ENCODE data around the gene SETDB1. TPM values are rescaled to one million over a fixed set of nuclear protein-coding genes. Genes with fewer than 3 reads are reported as not detected.

The SETDB1 gene
- total and polyA plus RNA-seq, 2 of the 8 experiments (the other 6 are each of a cell fraction or from before 2014, with no cell fraction given), result 27.5 to 48.8 TPM

DNA sequence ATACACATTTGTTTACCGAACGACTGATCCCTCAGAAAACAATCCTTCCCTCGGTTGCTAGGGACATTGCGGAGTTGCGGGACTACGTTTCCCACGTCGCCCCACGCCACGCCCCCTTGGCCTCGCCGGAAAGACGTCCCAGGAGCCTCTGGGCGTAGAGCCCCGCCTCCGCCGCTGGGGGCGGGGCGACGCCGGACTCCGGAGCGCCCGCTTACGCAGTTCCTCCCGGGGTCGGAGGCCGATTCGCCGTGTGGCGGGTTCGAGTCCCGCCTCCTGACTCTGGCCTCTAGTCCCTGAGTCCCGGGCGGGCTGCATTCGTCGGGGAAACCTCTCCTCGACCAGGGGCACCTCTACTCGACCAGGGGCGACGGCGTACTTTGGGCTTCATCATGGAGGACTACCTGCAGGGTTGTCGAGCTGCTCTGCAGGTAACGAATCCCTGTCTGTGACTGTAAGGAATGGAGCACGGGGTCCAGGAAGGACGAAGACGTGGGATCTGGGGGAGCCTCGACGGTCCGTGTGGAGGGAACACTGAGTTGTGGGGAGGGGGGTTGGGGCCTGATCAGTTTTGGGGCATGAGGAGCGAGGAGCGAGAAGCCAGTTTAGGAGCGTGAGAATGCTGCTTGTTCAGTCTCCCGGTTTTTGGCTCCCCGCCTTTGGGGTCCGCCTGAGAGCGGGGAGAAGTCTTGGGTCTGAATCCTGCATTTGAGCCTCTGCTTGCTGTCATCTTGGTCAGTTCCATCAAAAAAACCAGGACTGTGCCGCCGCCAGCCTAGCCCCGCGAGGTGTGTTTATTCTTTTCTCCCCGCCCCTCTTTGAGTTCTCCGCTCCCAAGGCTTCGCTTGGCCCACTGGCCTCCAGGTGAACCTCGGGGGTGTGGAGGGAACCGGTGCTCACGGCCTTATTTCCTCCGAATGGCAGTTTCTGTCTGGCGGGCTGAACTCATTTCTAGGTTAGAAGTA is 82.4 kb downstream of the SETDB1 start, which contains the start of gene PRUNE1 (continued):
- TF ChIP-seq, protein P1, sequence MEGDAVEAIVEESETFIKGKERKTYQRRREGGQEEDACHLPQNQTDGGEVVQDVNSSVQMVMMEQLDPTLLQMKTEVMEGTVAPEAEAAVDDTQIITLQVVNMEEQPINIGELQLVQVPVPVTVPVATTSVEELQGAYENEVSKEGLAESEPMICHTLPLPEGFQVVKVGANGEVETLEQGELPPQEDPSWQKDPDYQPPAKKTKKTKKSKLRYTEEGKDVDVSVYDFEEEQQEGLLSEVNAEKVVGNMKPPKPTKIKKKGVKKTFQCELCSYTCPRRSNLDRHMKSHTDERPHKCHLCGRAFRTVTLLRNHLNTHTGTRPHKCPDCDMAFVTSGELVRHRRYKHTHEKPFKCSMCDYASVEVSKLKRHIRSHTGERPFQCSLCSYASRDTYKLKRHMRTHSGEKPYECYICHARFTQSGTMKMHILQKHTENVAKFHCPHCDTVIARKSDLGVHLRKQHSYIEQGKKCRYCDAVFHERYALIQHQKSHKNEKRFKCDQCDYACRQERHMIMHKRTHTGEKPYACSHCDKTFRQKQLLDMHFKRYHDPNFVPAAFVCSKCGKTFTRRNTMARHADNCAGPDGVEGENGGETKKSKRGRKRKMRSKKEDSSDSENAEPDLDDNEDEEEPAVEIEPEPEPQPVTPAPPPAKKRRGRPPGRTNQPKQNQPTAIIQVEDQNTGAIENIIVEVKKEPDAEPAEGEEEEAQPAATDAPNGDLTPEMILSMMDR (IDR thresholded peaks at IDR 0.05; ENCODE audit: control extremely low read depth in 1 of 3, insufficient read depth in 1 of 3, low read depth in 1 of 3, low read length in 3 of 3), result no peak
- TF ChIP-seq, protein P2, sequence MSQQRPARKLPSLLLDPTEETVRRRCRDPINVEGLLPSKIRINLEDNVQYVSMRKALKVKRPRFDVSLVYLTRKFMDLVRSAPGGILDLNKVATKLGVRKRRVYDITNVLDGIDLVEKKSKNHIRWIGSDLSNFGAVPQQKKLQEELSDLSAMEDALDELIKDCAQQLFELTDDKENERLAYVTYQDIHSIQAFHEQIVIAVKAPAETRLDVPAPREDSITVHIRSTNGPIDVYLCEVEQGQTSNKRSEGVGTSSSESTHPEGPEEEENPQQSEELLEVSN (IDR thresholded peaks at IDR 0.05), result peak; percentile 71
- TF ChIP-seq GTF2F1 (IDR thresholded peaks at IDR 0.05; ENCODE audit: borderline replicate concordance, low read depth, low read length), result no peak

Data from H1 (cell line).